ENCODE results near the gene MYNN. TPM values are rescaled to one million over a fixed set of nuclear protein-coding genes. Genes with fewer than 3 reads are reported as not detected.

Gene MYNN
- total and polyA plus RNA-seq, 9 of the 15 experiments (the other 6 are each of a cell fraction or from before 2014, with no cell fraction given), result 10.4 to 35.7 (median 21.3) TPM

DNA sequence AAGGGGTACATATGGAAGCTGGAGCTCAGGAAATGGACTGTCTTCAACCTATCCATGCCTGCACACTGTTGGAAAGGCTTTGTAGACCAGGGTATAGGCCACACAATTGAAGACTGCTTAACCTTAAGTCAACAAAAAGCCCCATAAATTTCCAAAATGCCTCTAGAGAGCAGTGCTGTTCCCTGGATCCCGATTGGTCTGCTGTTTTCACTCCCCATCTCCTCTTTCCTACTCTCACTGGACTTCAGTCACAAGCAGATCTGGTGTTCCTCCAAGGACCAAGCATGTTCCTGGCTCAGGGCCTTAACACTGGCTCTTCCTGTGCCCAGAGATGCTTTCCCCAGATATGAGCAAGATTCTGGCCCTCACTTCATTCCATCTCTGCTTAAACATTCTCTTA, 62.3 kb downstream of the MYNN start (continued):
- TF ChIP-seq, protein P1, sequence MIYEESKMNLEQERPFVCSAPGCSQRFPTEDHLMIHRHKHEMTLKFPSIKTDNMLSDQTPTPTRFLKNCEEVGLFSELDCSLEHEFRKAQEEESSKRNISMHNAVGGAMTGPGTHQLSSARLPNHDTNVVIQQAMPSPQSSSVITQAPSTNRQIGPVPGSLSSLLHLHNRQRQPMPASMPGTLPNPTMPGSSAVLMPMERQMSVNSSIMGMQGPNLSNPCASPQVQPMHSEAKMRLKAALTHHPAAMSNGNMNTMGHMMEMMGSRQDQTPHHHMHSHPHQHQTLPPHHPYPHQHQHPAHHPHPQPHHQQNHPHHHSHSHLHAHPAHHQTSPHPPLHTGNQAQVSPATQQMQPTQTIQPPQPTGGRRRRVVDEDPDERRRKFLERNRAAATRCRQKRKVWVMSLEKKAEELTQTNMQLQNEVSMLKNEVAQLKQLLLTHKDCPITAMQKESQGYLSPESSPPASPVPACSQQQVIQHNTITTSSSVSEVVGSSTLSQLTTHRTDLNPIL (CRISPR knock-in tag; IDR thresholded peaks at IDR 0.05), result no peak
- no peak for TF ChIP-seq JUN (IDR thresholded peaks at IDR 0.05; ENCODE audit: borderline replicate concordance, low read depth, low read length)
- TF ChIP-seq JUN (CRISPR knock-in tag; IDR thresholded peaks at IDR 0.05; ENCODE audit: borderline replicate concordance), result no peak
- TF ChIP-seq, protein P2, sequence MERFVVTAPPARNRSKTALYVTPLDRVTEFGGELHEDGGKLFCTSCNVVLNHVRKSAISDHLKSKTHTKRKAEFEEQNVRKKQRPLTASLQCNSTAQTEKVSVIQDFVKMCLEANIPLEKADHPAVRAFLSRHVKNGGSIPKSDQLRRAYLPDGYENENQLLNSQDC (CRISPR knock-in tag; IDR thresholded peaks at IDR 0.05), result no peak
- TF ChIP-seq, protein P3, sequence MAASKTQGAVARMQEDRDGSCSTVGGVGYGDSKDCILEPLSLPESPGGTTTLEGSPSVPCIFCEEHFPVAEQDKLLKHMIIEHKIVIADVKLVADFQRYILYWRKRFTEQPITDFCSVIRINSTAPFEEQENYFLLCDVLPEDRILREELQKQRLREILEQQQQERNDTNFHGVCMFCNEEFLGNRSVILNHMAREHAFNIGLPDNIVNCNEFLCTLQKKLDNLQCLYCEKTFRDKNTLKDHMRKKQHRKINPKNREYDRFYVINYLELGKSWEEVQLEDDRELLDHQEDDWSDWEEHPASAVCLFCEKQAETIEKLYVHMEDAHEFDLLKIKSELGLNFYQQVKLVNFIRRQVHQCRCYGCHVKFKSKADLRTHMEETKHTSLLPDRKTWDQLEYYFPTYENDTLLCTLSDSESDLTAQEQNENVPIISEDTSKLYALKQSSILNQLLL (CRISPR knock-in tag; IDR thresholded peaks at IDR 0.05; ENCODE audit: borderline replicate concordance), result no peak
- TF ChIP-seq, protein P4, sequence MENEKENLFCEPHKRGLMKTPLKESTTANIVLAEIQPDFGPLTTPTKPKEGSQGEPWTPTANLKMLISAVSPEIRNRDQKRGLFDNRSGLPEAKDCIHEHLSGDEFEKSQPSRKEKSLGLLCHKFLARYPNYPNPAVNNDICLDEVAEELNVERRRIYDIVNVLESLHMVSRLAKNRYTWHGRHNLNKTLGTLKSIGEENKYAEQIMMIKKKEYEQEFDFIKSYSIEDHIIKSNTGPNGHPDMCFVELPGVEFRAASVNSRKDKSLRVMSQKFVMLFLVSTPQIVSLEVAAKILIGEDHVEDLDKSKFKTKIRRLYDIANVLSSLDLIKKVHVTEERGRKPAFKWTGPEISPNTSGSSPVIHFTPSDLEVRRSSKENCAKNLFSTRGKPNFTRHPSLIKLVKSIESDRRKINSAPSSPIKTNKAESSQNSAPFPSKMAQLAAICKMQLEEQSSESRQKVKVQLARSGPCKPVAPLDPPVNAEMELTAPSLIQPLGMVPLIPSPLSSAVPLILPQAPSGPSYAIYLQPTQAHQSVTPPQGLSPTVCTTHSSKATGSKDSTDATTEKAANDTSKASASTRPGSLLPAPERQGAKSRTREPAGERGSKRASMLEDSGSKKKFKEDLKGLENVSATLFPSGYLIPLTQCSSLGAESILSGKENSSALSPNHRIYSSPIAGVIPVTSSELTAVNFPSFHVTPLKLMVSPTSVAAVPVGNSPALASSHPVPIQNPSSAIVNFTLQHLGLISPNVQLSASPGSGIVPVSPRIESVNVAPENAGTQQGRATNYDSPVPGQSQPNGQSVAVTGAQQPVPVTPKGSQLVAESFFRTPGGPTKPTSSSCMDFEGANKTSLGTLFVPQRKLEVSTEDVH (IDR thresholded peaks at IDR 0.05; ENCODE audit: low read depth, partially characterized antibody), result no peak
- TF ChIP-seq, protein P5, sequence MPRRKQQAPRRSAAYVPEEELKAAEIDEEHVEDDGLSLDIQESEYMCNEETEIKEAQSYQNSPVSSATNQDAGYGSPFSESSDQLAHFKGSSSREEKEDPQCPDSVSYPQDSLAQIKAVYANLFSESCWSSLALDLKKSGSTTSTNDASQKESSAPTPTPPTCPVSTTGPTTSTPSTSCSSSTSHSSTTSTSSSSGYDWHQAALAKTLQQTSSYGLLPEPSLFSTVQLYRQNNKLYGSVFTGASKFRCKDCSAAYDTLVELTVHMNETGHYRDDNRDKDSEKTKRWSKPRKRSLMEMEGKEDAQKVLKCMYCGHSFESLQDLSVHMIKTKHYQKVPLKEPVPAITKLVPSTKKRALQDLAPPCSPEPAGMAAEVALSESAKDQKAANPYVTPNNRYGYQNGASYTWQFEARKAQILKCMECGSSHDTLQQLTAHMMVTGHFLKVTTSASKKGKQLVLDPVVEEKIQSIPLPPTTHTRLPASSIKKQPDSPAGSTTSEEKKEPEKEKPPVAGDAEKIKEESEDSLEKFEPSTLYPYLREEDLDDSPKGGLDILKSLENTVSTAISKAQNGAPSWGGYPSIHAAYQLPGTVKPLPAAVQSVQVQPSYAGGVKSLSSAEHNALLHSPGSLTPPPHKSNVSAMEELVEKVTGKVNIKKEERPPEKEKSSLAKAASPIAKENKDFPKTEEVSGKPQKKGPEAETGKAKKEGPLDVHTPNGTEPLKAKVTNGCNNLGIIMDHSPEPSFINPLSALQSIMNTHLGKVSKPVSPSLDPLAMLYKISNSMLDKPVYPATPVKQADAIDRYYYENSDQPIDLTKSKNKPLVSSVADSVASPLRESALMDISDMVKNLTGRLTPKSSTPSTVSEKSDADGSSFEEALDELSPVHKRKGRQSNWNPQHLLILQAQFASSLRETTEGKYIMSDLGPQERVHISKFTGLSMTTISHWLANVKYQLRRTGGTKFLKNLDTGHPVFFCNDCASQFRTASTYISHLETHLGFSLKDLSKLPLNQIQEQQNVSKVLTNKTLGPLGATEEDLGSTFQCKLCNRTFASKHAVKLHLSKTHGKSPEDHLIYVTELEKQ (CRISPR knock-in tag; IDR thresholded peaks at IDR 0.05), result no peak
- TF ChIP-seq PYGO2 (tag; IDR thresholded peaks at IDR 0.05), result no peak
- TF ChIP-seq, protein P6, sequence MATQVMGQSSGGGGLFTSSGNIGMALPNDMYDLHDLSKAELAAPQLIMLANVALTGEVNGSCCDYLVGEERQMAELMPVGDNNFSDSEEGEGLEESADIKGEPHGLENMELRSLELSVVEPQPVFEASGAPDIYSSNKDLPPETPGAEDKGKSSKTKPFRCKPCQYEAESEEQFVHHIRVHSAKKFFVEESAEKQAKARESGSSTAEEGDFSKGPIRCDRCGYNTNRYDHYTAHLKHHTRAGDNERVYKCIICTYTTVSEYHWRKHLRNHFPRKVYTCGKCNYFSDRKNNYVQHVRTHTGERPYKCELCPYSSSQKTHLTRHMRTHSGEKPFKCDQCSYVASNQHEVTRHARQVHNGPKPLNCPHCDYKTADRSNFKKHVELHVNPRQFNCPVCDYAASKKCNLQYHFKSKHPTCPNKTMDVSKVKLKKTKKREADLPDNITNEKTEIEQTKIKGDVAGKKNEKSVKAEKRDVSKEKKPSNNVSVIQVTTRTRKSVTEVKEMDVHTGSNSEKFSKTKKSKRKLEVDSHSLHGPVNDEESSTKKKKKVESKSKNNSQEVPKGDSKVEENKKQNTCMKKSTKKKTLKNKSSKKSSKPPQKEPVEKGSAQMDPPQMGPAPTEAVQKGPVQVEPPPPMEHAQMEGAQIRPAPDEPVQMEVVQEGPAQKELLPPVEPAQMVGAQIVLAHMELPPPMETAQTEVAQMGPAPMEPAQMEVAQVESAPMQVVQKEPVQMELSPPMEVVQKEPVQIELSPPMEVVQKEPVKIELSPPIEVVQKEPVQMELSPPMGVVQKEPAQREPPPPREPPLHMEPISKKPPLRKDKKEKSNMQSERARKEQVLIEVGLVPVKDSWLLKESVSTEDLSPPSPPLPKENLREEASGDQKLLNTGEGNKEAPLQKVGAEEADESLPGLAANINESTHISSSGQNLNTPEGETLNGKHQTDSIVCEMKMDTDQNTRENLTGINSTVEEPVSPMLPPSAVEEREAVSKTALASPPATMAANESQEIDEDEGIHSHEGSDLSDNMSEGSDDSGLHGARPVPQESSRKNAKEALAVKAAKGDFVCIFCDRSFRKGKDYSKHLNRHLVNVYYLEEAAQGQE (IDR thresholded peaks at IDR 0.05; ENCODE audit: borderline replicate concordance), result no peak
- TF ChIP-seq, protein P6 (CRISPR knock-in tag; IDR thresholded peaks at IDR 0.05; ENCODE audit: low read depth), result no peak

Measured in K562 (cell line).